Glomerular endothelial cell (primary cell): ENCODE measurements around the gene TGFB1I1. TPM values are rescaled to one million over a fixed set of nuclear protein-coding genes. Genes with fewer than 3 reads are reported as not detected.

Experiments used
- DNase-seq: peaks from one replicate; pipeline ENCODE4 v3.0.0-alpha.2; 2011; ENCODE audit warnings: low read depth, low spot score; ENCODE audit errors: extremely low read depth
- total RNA-seq: library from RNA; depleted of rRNA; stranded (reverse); fragments of >200 nt; gene quantifications from 2 replicates; pipeline ENCODE4 v1.2.3, GENCODE V29; 2015

TGFB1I1 gene
- total RNA-seq, 1 donor from 2014 or later = 143 TPM

DNA sequence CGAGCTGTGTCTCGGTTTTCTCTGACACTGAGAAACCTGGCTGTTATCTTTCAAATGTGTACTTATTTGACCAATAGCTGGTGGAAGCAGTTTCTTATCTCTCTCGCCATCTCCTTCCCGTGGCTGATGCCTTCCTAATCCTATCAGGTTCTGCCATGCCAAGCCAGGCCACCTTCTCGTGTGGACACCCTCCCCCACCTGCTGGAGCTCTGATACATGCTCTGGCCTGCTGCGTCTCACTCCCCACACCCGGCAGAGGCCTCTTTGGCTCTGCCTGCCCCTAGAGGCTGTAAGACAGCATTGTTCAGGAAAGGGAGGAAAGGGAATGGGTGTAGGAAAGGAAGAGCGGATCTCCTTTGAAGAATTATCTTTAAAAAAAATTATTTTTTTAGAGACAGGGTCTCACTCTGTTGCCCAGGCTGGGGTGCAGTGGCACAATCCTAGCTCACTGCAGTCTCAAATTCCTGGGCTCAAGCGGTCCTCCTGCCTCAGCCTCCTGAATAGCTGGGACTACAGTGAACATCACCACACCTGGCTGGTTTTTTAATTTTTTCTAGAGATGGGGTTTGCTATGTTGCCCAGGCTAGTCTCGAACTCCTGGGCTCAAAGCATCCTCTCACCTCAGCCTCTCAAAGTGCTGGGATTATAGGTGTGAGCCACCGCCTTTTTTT is 20.1 kb upstream of the TGFB1I1 start:
- no peak for DNase-seq

DNA sequence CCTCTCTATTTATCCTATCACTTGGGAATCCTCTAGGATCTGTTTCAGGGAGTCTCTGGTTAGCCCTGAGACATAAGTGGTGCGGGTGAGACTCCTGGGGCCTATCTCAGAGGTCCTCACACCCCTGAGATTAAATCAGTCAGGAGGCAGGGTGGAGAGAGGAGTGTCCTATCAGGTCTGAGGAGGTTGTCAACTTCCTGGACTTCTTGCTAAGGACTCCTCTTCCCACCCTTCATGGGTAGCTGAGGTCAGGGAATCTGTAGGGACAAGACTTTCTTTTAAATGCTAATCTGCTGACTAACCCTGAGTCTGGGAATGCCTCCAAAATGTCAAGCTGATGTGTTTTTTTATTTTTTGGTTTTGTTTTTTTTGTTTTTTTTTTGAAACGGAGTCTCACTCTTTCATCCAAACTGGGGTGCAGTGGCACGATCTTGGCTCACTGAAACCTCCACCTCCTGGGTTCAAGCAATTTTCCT is 19.3 kb upstream of the TGFB1I1 start:
- no peak for DNase-seq

DNA sequence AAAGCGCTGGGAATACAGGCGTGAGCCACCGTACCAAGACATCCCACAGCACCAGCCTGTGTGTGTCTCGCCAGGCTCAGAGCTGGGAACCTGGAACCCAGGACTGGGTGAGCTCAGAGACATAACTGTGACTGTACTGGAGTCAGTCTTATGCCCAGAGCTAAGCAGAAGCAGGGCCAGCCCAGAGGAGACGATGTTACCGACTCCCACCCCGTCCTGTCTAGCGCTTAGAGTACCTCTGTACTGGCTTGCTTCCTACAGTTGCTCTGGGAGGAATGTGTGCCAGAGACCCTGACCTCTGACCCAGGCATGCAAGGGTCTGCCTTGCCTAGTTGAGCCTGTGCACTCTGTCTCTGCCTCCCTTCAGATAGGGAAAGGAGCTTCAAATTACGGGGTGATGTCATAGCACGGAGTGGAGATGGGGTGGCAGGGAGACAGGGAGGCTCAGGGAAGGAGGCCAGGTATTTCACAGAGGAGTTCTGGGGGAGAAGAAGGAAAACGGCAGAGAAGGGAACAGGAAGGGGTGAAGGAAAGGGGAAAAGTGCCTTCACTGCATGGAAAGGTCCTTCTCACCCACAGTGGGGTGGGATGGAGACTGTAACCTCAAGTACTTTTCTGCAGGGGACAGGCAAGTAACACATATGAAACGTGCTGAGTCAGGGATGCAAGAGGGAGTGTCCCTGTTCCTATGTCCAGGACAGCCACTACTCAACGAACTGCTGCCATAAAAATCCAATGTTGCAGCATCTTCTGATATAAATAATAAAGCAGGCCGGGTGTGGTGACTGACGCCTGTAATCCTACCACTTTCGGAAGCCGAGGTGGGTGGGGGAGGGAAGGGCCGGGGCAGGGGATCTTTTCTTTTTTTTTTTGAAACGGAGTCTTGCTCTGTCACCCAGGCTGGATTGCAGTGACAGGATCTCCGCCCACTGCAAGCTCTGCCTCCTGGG is 18.4 kb upstream of the TGFB1I1 start:
- DNase-seq = no peak

DNA sequence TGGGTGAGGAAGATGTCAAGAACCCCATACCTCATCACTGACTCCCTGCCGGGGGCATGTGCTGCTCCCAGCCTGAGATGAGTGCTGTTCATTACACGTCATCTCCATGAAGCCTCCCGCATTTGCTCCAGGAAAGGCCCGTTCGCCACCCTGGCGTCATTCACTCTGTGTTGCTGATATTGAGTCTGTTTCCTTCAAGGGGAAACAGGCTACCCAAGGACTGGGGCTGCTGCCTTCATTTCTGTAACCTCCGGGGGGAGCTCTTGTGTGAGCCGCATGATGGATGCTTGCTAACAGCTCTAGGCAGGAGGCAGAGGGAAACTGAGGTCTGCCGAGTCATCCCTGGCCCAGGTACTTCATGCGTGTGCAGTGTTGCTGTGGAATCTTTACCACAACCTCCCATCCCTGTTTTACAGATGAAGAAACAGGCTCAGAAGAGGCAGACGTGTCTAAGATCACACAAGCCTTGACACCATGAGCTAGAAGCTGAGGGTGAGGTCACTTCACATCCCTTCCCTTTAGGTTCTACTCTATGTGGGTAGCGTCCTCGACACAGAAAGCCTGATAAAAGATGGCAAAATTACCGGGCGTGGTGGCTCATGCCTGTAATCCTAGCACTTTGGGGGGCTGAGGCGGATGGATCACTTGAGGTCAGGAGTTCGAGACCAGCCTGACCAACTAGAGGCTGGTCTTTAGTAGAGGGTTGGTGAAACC is 16.2 kb upstream of the TGFB1I1 start:
- no peak for DNase-seq

DNA sequence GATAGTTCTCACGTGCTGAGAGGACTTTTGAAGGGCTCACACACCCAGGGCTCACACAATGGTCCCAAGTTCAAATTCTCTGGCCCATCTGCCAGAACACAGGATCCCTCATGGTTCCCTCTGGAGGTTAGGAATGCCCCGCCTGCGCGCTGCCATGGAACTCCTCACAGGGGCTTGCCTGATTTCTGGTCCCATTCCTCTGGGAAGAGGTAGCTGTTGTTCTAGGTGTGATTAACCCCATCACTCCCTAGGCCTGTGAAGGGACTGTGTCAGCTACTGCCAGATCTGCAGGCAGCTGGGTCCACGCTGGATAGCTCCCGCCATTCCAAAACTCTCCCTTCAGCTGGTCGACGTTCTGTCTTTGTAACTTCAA is 15.0 kb upstream of the TGFB1I1 start:
- no peak for DNase-seq

DNA sequence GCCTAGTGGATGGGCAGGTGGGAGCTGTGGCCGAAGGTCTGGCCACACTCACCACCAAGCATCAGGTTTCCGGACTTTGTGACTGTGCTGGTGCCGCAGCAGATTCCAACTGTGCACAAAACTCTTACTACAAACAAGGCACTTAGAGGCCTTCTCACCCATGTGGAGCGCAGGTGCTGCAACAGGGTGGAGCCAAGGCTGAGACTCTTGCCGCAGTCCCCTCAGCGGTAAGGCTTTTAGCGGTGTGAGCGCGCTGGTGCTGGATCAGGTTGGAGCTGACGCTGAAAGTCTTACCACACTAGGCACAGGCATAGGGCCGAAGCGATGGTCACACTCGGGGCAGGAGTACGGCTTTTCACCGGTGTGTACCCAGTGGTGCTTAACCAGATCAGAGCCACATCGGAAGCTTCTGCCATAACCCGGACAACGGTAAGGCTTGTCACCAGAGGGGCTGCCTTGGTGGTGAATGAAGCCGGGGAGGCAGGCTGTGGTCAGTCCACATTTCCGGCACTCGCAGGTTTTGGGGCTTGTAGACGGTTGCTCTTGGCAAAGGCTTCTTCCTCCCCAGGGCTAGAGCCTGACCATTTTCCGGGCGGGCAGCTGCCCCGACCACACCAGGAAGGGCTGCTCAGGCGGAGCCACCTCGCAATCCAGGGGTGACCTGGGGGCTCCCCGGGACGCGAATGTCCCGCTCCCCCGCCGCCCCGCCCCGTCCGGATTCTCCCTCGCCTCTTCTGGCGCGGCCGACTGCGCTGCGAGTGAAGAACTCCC is 13.7 kb upstream of the TGFB1I1 start:
- no peak for DNase-seq

DNA sequence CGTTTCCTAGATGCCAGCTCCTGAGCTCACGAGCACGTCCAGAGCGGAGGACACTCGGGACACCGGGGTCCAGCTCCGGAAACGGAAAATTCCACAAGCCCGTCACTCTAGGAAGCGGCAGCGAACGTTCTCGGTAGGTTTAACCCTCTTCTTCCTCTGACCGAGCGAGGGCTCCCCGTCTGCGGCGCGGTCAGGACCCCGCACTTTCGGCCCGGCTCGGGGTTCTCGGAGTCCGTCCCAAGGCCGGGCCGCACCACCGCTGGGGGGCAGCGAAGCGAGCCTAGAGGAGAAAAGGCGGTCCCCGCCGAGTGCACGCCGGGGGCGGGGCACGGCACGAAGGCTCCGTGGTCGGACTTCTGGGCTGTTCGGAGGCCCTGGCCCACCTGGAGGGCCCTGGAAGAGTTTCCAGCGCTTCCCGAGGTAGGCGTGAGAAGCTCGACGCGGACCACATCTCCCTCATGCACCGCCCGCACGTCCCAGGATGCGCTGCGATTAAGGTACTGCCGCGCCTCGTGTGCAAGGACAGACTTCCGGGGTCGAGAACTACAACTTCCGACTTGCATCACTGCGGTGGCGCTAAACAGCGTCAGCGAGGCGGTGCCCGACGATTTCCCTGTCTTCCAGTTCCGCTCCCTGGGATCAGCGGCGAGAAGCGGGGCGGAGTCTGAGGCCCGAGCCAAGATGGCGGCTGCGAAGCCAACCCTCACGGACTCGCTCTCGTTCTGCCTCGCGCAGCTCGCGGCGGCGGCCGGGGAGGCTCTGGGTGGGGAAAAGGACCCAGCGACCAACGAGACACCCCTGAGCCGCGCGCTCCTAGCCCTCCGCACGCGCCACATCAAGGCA is 12.9 kb upstream of the TGFB1I1 start, which contains the start of gene ARMC5:
Gene ARMC5 (plus strand): TSS at position 658 of the 843 bp plus-strand sequence. CDS start 24 bp downstream, at position 682.
- DNase-seq = peak; percentile 81

DNA sequence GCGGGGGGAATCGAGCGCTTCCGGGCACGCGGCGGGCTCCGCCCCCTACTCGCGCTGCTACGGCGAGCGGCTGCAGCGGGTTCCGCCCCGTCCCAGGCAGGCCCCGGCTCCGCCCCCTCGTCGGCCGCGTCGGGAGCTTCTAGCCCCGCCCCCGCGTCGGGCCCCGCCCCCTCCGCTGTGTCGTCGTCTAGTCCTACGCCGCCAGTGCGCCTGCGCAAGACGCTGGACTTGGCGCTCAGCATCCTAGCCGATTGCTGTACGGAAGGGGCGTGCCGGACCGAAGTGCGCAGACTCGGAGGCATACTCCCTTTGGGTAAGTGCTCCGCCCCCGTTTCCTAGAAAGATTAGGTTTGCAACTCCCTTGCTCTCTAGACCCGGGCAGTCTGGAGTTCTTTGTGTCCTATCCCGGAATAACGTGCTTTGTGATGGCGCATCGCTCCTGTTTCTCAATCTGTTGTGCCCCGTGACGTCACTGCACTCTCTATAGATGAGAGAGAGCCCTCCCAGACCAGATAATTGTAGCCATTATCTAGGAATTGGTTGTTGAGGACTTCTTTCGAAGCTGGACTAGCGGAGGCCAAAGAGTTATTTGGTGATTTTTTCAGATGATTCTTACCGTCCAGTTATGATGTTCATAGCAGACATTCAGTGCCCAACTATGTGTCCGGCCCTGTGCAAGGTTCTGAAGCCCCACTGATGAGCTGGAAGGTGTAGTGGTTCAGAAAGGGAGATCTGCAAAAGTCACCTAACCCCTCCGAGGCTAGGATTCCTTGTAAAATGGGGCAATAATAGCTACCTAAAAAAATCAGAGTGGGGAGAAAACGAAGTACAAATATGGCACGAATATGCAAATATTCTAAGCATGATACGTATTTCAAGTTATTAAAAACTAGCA is 12.0 kb upstream of the TGFB1I1 start:
- peak; percentile 90 for DNase-seq

DNA sequence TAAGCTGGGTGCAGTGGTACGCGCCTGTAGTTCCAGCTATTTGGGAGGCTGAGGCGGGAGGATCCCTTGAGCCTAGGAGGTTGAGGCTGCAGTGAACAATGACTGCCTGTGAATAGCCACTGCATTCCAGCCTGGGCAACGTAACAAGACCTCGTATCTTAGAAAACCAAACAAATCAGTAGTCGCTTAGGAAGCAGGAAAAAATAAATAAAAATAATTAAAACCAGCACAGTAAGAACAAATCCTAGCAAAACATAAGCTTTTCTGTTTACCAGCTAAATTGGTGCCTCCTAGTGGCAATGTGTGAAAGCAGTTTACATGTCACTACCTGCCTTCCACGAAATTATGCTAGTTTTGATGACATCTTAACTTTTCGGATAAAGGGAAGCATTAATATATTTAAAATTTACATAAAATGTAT is 11.4 kb upstream of the TGFB1I1 start:
- DNase-seq = no peak

DNA sequence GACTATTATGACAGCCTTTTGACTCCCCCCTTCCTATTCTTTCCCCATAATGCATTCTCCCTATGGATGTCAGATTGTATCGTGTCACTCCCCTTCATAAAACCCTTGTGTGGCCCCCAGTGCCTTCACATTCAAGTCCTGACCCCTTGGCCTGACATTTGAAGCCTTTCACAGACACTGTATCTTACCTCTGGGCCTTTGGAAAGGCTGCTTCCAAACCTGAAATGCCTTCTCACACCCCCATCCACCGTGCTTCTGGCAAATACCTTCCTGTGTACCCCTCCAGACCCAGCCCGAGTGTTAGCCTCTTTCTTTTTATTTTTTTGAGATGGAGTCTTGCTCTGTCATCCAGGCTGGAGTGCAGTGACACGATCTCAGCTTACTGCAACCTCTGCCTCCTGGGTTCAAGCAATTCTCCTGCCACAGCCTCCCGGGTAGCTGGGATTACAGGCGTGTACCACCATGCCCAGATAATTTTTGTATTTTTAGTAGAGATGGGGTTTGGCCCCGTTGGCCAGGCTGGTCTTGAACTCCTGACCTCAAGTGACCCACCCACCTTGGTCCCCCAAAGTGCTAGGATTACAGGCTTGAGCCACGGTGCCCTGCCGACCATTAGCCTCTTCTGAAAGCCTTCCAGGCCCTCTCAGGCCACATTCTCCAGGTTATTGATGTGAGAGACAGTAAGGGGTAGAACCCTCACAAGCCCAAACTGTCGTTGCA is 10.6 kb upstream of the TGFB1I1 start:
- DNase-seq = no peak

DNA sequence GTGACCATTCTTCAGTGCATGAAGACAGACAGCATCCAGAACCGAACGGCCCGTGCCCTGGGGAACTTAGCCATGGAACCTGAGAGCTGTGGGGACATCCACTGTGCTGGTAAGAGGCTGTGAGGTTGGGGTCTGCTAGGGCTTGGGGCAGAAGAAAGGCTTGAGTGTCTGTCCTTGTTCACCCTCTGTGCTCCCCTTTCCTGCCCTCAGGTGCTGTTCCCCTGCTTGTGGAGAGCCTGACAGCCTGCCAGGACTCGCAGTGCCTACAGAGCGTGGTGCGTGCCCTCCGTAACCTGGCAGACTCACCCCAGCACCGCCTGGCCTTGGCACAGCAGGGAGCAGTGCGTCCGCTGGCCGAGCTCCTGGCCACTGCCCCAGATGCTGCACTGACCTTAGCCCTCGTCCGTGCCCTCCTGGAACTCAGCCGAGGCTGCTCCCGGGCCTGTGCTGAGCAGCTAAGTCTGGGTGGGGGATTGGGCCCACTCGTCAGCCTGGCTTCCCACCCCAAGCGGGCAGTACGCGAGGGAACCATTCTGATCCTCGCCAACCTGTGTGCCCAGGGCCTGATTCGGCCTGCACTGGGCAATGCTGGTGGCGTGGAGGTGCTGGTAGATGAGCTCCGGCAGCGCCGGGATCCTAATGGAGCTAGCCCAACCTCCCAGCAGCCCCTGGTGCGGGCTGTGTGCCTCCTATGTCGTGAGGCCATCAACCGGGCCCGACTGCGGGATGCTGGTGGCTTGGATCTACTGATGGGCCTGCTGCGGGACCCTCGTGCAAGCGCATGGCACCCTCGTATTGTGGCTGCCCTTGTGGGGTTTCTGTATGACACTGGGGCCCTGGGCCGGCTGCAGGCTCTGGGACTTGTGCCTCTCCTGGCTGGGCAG is 9.8 kb upstream of the TGFB1I1 start:
- DNase-seq = no peak

DNA sequence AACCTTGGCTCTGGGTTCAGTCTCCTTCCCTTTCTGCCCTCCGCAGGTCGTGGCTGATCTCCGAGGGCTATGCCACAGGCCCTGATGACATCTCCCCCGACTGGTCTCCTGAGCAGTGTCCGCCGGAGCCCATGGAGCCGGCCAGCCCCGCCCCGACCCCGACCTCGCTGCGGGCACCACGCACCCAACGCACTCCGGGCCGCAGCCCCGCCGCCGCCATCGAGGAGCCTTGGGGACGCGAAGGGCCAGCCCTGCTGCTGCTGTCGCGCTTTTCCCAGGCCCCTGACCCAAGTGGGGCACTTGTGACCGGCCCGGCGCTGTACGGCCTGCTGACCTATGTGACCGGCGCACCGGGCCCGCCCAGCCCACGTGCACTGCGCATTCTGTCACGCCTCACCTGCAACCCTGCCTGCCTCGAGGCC is 7.6 kb upstream of the TGFB1I1 start:
- DNase-seq = no peak

DNA sequence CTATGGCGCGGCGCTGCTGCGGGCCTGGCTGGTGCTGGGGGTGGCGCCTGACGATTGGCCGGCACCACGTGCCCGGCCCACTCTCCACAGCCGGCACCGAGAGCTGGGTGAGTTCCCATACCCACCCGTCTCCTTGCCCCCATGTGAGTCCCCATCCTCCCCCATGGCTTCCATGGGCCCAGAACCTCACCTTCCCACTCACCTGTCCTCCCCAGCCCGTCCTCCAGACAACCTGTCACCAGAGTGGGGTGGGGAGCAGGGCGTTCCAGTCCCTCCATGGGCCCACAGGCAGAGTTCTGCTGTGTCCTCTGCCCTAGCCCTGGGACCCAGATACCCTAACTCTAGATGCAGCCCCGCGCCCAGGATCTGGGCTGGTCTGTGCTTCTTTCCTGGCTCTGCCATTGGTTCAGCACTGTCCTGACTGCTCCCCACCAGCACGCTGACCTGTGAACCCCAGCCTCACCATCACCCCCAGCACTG is 7.1 kb upstream of the TGFB1I1 start:
- no peak for DNase-seq

DNA sequence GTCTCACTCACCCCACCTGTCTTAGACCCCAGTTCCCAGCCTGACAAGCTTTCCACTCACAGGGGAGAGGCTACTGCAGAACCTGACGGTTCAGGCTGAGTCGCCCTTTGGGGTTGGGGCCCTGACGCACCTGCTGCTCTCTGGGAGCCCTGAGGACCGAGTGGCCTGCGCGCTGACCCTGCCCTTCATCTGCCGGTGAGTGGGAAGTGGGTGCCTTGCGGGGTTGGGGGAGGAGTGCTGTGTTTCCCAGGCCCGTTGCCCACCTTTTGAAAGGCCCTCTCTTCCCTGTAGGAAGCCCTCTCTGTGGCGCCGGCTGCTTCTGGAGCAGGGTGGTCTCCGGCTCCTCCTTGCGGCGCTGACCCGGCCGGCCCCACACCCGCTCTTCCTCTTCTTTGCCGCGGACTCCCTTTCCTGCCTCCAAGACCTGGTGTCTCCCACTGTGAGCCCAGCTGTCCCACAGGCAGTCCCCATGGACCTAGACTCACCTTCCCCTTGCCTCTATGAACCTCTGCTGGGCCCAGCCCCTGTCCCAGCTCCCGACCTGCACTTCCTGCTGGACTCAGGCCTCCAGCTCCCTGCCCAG is 6.1 kb upstream of the TGFB1I1 start:
- no peak for DNase-seq

DNA sequence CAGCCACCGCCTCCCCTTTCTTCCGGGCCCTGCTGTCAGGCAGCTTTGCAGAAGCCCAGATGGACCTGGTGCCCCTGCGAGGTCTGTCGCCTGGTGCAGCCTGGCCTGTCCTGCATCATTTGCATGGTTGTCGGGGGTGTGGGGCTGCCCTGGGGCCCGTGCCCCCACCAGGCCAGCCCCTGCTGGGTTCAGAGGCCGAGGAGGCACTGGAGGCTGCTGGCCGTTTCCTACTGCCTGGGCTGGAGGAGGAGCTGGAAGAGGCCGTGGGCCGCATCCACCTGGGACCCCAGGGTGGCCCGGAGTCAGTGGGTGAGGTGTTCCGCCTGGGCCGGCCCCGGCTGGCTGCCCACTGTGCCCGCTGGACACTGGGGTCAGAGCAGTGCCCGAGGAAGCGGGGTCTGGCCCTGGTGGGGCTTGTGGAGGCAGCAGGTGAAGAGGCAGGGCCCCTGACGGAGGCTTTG is 5.5 kb upstream of the TGFB1I1 start:
- no peak for DNase-seq

DNA sequence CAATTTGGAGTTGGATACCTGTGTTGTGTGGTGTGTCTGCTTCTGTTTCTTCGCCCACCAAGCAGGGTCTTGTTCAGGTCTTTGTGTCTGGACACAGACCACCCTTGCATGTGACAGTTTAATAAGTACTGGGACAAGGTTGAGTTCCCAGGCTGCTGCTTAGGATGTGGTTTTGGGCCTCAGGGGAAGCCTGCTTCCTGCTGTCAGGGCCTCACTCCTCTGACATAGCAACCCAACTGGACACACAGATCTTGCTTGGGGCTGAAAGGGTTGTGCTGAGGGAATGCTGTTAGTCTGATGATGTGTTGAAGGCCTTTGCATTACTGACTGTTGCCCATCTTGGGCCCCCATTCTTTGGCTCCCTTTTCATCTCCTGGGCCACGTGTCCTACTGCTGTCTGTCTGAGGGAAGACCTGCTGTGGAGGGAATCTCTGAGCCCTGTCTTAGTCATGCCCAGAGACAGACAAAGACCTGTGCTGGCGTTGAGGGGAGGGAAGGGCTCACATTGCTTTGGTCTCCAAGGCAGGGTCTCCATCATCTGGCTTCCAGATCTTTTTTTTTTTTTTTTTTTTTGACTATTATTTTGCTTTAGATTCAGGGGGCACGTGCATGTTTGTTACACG is 4.7 kb upstream of the TGFB1I1 start:
- DNase-seq = no peak
